NCI-H146 (cell line): ENCODE measurements around the gene PTPN6.
"Not testable (repeated sequence)": the region's sequence is repeated elsewhere in the genome, so short reads cannot be mapped to it uniquely, and the experiment has no call there.

Experiments used
- DNase-seq: peaks from one replicate; lab custom pipeline; 2025; lab: John Stamatoyannopoulos, UW

PTPN6 gene

GRCh38 chr12:6950811-6951540, at the start of gene PTPN6:
Gene PTPN6, plus strand, starts transcription at chr12:6951356. Its CDS starts 157 bp downstream, at chr12:6951513.
- no peak for DNase-seq

DNA sequence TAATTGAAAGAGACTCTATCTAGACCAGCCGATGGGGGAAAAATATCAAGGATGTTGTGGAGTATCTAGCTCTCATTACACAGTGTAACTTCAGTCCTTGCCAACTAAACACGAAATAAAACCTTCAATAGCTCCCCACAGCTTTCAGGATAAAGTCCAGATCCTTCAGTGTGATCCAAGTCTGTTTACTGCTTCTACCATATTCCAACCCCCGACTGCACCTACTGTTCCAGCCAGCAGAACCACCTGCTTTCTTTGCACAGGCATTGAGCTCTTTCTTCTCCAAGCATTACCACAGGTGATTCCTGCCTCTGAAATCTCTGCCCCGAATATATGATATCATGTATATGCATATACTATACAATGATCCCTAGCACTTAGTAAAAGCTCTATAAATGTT, 48.7 kb upstream of the PTPN6 start:
- no peak for DNase-seq

- DNase-seq = no peak
Measured at GRCh38 chr12:6903722-6904121, 47.4 kb upstream of the PTPN6 start.

DNA sequence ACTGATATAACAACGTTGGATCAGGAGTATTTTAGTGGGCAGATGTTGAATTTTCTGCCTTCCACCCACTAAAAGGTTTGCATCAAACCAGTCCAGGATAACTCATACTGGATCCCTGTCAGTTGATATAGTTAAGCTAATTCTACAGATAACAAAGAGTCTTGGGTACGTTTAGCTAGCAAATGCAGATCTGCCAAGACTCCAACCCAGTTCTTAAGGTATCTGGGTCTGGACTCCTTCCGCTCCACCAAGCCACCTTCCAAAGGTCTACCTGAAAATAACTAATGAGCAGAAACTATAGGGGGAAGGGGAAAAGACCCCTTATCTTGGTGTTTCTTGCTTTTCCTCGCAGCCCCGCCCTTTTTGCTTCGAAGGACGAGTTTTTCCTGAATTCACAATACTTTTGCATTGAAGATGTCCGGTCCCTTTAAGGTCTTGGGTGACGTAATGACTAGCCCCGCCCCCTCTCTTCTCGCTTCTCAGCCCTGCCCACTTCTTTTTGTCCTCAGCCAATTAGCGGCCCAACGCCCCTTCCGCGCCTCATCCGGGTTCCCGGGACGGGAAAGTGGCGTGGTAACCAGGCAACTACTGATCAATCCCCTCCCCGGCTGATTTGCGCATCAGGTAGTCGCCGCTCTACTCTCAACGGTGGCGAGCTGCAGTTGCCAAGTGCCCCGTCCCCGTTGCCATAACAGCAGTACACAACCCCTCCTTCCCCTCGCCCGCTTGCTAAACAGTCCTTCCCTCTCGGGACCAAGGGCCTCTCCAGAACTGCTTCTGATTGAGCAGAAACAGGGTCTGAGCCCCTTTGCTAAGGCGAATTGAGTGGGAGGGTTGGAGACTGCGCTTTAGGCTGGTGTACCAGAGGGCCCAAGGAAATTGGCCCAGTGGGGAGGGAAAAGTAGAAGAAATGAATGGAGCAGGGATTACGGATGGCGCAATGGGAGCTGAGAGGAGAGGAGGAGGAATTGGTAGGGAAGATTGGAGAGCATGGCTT, 46.6 kb upstream of the PTPN6 start, which contains the start of gene LRRC23:
Gene LRRC23, plus strand, starts transcription at position 543 of the 997 bp plus-strand sequence. CDS start 812 bp downstream, outside the sequence.
- peak; percentile 100 for DNase-seq

DNA sequence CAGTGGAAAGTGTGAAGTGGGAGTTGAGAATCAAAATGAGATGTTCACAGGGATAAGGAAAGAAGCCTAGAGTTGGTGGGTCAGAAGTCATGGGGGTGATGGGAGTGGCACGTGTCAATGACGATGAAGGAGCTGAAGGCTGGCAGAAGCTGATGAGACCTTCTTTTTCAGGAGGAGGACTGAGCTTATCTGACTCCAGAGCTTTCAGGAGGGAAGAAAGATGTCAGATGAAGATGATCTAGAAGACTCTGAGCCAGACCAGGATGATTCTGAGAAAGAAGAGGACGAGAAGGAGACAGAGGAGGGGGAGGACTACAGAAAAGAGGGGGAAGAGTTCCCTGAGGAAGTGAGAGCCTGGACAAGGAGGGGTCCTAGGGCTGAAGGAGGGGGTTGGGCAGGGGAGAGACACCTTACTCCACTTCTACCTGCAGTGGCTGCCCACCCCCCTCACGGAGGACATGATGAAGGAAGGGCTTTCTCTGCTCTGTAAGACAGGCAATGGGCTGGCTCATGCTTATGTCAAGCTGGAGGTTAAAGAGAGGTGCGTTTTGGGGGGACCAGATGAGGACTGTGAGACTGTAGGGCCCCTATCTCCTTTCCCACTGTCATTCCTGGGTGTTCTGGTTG, 45.6 kb upstream of the PTPN6 start:
- DNase-seq = no peak

DNA sequence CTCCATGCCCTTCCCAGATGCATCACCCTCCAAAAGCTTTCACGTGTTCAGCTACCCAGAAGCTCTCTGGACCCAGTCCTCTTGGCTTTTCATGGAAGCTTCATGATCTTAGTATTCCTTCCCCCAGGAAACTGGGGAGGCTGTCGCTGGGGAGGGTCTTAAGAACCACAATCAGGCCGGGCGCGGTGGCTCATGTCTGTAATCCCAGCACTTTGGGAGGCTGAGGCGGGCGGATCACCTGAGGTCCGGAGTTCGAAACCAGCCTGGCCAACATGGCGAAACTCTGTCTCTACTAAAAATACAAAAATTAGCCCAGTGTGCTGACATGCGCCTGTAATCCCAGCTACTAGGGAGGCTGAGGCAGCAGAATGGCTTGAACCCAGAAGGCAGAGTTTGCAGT, 43.0 kb upstream of the PTPN6 start:
- DNase-seq = not testable (repeated sequence)

GRCh38 chr12:6909421-6910145, 41.6 kb upstream of the PTPN6 start:
- DNase-seq = no peak

DNA sequence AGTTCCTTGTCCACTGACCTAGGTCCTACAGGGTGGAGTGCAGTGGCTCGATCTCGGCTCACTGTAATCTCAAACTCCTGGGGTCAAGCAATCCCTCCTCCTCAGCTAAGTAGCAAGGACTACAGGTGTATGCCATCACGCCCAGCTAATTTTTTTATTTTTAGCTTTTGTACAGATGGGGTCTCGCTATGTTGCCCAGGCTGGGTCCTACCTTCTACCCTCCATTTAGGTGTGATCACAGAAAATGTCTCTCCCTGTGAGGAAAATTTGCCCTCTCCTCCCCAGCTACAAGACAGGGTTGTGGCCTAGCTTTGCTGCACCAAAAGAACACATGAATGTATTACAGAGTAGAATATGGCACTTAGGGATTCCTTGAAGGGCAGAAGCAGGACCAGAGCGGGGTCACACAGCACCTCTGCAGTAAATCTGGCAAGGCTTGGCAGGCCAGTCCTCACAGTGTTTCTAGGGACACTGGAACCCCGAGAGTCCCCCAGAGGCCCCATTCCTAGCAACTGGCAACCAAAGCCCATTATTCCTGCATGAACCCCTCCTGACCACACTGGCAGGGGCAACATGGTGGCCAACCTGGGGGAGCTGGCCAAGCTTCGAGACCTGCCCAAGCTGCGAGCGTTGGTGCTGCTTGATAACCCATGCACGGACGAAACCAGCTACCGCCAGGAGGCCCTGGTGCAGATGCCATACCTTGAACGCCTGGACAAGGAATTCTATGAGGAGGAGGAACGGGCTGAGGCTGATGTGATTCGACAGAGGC, 38.8 kb upstream of the PTPN6 start:
- DNase-seq = no peak

DNA sequence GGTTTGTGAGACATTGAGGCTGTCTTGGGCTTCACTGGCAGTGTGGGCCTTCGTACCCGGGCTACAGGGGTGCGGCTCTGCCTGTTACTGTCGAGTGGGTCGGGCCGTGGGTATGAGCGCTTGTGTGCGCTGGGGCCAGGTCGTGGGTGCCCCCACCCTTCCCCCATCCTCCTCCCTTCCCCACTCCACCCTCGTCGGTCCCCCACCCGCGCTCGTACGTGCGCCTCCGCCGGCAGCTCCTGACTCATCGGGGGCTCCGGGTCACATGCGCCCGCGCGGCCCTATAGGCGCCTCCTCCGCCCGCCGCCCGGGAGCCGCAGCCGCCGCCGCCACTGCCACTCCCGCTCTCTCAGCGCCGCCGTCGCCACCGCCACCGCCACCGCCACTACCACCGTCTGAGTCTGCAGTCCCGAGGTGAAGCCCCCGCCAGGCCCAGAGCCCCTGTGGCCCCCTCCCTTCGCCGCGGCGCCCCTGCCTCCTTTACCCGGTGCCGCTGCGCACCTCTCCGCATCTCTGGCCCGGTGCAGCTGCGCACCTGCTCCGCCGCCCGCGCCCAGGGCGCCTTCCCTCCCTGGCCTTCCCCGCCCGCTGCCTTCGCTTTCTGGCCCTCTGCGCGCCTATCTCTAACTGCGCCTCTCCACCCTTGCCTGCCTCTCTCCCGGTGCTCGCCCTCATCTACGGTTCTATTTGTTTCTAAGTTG, 36.8 kb upstream of the PTPN6 start, which contains the start of gene ENO2:
Gene ENO2, plus strand, starts transcription at position 335 of the 701 bp plus-strand sequence. CDS start 1,253 bp downstream, outside the sequence.
- DNase-seq = peak; percentile 86

DNA sequence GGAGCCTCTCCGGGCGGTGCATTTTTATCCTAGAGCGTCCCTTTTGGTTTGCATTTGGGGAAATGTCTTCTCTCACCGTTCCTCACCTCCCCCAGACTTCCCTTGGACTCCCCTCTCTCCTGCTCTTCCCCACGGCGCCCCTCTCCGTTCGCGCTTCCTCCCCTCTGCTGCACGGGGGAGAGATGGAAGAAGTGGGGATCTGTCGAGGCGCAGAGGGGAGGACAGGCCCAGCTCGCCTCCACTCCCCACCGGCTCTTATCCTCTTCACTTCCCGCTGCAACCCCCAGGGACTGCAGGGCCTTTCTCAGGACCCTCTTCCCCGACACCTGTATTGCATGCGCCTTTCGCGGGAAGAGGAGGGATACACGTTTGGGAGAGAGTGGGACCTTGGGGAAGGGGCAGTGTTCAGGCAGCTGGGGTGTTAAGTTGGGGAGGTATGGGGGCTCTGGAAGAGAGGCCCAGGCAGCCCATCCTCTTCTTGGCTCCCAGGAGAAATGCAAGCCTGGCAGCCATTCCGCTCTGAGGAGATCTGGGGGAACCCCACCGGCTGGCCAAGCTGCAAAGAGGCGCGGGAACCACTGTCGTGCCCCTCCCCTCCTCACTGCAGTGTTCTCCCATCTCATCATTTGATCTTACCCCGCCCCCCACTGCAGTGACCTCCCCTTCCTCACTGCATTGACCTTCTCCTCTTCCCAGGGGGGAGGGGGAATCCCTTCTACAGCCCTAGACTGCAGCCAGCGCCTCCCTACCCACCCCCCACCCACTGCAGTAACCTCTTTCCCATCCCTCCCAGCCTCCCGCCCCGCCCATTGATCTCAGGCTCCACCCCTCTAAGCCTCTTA, 36.0 kb upstream of the PTPN6 start:
- DNase-seq = peak; percentile 60

DNA sequence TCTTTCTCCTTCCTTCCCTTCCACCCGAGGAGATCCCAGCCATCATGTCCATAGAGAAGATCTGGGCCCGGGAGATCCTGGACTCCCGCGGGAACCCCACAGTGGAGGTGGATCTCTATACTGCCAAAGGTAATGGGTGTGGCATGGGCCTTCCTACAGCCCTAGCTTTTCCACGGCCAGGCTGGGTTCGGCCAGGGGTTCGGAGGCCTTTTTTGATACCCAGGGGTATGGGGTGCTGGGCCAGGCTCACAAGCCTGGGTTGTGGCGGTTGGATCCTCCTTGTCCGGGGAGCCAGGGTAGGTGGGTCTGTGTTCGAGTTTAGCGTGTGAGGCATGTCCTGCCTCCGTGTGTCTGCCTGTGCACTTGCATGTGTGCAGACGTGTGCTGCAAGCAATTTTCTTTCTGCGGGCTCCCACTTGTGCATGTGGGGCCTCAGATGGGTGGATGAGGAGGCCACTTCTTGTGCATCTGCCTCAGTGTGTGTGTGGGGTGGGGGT, 35.3 kb upstream of the PTPN6 start:
- no peak for DNase-seq

DNA sequence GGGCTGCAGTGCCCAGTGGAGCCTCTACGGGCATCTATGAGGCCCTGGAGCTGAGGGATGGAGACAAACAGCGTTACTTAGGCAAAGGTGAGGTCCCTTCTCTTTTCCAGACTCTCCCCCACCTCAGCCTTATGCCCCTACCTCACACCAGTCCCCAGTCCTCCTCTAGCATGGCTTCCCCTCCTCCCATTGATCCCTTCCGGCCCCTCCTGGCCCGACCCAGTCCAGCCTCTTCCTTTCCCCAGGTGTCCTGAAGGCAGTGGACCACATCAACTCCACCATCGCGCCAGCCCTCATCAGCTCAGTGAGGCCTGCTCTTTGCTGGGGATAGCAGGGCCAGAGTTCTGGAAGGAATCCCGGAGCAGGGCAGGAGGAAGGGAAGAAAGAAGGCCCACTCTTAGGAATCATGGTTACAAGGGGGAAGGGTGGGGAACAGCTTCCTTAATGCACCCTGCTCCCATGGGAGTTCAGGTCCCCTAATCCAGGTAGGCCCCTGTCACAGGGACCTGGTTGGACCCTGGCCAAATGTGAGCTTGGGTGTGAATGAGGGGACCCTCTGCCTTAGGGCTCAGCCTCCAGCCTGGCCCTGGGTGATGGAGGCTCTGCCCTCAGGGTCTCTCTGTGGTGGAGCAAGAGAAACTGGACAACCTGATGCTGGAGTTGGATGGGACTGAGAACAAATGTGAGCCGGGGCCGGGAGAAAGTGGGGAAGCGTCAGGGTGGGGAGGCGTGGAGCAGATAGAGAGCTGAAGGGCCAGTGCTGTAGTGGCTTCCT, 34.5 kb upstream of the PTPN6 start:
- no peak for DNase-seq

- no peak for DNase-seq
Measured at GRCh38 chr12:6917491-6918231, 33.5 kb upstream of the PTPN6 start.

DNA sequence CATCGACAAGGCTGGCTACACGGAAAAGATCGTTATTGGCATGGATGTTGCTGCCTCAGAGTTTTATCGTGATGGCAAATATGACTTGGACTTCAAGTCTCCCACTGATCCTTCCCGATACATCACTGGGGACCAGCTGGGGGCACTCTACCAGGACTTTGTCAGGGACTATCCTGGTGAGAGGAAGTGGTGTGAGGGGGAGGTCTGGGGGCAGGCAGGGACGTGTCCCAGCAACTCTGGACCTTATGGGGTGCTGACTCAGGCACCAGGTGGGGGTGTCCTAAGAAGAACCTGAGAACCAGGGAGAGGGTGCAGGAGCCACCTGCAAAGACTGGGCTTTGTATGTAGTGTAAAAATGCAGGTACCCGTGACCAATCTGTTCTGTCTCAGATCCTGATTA, 31.6 kb upstream of the PTPN6 start:
- no peak for DNase-seq

DNA sequence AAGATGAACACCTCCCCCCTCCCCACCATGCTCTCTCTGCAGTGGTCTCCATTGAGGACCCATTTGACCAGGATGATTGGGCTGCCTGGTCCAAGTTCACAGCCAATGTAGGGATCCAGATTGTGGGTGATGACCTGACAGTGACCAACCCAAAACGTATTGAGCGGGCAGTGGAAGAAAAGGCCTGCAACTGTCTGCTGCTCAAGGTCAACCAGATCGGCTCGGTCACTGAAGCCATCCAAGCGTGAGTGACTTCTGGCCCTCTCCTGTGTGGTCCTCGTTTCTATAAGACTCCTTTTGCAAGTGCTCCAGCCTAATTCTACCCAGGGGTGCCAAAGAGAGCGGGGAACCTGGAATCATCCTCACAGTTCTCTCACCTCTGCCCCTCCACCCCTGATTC, 29.6 kb upstream of the PTPN6 start:
- no peak for DNase-seq

- no peak for DNase-seq
Measured at GRCh38 chr12:6921996-6922946, 28.9 kb upstream of the PTPN6 start.
